ENCODE data around the gene CUBN.

- TF ChIP-seq POLR2A (IDR thresholded peaks at IDR 0.05) = no peak
- TF ChIP-seq CTCF (IDR thresholded peaks at IDR 0.05) = no peak
- TF ChIP-seq POLR2AphosphoS5 (IDR thresholded peaks at IDR 0.05) = no peak
Observed at GRCh38 chr10:17001297-17001744, 128.3 kb downstream of the CUBN start.

Data from prostate gland (tissue), 2 donors.